ENCODE data around the gene ASCL2. TPM values are rescaled to one million over a fixed set of nuclear protein-coding genes. Genes with fewer than 3 reads are reported as not detected.

ASCL2 gene
- total RNA-seq, 1 donor from 2014 or later, result 0.54 TPM

DNA sequence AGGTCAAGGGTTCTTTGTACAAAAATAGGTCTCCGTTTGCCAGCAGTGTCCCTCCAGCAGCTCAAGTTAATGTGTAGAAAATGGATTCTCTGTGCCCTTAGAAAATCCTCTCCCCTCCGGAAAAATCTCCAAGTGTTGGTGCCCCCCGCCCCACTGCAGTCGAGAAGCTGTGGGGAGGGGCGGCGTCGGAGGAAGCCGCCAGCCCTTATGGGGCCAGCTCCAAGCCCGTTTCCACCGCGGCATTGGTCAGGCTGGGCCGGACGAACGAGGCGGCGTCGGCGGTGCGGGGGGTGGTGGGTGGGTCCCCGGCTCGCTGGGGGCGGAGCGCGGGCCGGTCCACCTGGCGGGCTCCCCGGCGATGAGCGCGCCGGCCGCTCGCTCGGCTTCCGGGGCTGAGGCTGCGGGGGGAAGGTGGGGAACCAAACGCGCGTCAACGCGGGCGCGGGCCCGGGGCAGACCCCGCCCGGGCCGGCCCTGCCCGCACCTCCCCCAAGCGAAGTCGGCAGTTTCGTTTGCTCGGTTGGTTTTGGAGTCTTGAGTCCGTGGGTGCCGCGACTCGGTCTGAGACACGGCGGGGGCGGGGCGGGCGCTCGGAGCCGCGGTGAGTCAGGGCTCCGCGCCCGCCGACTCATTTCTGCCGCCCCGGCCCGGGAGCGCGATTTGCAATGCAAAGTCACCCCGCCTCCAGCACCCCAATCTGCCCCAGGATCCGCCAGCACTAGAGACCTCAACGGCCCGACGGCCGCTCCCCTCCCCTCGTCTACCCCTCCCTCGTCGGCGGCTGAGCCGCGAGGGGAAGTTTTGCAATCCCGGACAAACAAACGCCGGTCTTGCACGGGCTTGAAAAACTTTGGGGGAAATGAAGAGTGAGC is 1.4 kb downstream of the ASCL2 start:
- no peaks in the 10 kb centered on the region for H3K36me3 Mint-ChIP-seq (ENCODE audit: low read depth)
- H3K9me3 Mint-ChIP-seq, result no peaks in the 10 kb centered on the region
- H3K4me3 Mint-ChIP-seq, result peak overlapping the region; percentile 62
- H3K27me3 Mint-ChIP-seq (ENCODE audit: insufficient read depth), result peaks cover 29% of the 10 kb centered on the region
- peaks cover 16% of the 10 kb centered on the region for H3K4me1 Mint-ChIP-seq (ENCODE audit: low read depth)
- H3K27ac Mint-ChIP-seq, result peak overlapping the region; percentile 70
- peak; percentile 50 for DNase-seq (ENCODE audit: low spot score)
- intact Hi-C loops (cut with micrococcal nuclease), result loop anchor here (1.0 to 5.0 kb wide), 5 partner anchors 108 to 616 kb away; partner anchors contain the start of genes CD81, CDKN1C, LSP1 and TSSC4

DNA sequence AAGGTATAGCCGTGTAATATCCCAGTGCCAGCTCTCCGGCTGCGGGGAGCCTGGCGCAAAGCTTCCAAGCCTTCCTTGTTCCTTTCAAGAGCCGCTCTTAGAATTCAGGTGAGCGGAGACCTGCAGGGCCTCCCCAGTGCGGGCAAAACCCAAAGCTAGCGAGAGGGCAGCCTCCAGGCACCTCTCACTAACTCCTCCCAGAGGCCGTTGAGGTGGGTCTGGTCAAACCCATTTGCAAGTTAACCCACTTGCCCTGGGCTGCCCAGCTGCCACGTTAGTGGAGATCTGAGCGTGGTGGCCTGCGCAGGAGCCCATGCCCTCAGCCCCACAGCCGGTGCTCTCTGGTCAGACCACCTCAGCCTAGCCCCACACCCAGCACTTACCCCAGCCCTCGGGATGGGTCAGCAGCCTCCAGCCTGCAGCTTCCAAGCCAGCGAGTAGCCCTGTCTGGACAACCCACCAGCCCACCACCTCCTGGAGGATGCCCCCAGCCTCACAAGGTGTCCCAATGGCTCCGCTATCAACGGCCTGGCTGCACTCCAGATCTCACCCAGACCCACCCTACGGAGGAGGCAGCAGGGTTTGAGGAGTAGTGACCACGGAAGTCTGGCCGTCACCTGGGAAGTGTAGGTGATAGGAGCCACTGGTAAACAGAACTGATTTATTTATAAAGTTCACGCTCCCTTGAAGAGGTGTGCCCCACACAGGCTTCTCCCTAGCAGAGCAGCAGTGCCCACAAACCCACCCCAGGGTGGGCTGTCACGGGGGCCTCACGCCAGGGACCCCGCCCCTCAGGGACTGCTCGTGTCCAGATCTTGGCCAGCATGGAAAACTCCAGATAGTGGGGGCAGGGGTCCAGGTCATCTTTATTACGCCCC is 2.3 kb downstream of the ASCL2 start:
- Mint-ChIP-seq H3K9me3 (no peaks in the 10 kb centered on the region), H3K27ac (peak overlapping the region; percentile 40), H3K4me1 (ENCODE audit: low read depth) (peaks cover 16% of the 10 kb centered on the region), H3K27me3 (ENCODE audit: insufficient read depth) (peaks cover 22% of the 10 kb centered on the region), H3K36me3 (ENCODE audit: low read depth) (no peaks in the 10 kb centered on the region), H3K4me3 (peak overlapping the region; percentile 62)
- intact Hi-C loops (cut with micrococcal nuclease), result loop anchor here (2.0 to 5.0 kb wide), 2 partner anchors 416 to 617 kb away; partner anchors contain the start of genes CDKN1C and LSP1
- DNase-seq (ENCODE audit: low spot score), result no peak

DNA sequence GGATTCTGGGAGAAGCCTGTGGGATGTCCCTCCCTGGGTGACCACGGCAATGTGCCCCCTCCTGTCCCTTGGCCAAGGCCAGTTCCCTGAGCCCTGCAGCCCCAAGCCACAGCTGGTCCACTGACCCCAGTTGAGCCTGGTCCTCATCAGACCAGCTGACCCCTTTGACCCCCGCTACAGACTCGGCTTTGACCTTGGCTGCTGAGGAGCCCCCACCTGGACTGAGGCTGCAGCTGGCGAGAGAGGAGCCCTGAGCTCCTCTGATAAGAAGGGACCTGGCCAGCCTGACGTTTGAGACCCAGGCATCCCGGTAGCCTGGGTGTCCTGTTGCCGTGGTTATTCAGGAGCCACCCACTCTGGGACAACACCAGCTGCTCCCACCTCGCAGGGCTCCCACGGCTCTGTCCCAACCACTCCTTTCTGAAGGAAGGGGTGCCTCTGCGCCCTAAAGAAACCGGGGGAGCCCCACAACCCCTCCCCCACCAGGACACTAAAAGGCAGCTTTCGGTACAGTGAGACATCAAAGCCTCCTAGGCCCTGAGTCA is 3.0 kb downstream of the ASCL2 start:
- Mint-ChIP-seq H3K27me3 (ENCODE audit: insufficient read depth) (peaks cover 15% of the 10 kb centered on the region), H3K4me3 (no peak overlapping the region), H3K4me1 (ENCODE audit: low read depth) (peaks cover 16% of the 10 kb centered on the region), H3K36me3 (ENCODE audit: low read depth) (no peaks in the 10 kb centered on the region), H3K27ac (no peak overlapping the region), H3K9me3 (no peaks in the 10 kb centered on the region)
- no peak for DNase-seq (ENCODE audit: low spot score)
- intact Hi-C loops (cut with micrococcal nuclease), result loop anchor here (5.0 kb wide), 1 partner anchor 415 kb away; the partner anchor contains the start of gene LSP1

DNA sequence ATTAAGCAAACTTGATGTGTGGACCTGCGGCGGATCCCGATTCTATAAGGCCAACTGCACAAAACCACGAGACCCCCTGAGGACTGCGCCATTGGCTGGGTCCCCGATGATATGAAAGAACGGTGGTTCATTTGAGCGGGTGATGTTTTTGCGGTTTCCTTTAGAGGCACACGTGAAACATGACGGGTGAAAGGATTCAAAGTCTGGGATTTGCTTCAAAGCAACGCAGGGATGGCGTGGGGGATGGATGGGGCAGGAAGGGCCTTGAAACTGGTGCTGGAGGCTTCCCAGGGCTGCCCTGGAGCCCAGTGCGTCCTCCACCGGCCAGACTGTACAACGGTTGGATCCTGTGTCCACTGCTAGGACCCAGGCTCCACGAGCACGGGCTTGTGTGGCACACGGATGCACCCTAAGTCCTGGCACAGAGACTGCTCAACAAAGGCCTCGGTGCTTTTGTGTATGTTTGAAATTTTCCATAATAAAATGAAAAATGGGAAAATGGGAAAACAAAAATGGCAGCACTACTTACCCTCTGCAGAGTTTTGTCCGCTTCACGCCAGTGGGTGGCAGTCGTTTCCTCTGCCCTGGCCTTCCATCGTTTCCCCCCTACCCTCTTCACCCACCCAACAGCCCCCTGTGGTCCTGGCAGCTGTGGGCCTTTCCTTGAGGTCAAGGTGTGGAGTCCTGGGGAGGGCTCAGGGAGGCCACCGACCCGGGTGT is 3.6 kb downstream of the ASCL2 start:
- Mint-ChIP-seq H3K4me1 (ENCODE audit: low read depth) (peaks cover 16% of the 10 kb centered on the region), H3K36me3 (ENCODE audit: low read depth) (no peaks in the 10 kb centered on the region), H3K4me3 (no peak overlapping the region), H3K9me3 (no peaks in the 10 kb centered on the region), H3K27ac (no peak overlapping the region), H3K27me3 (ENCODE audit: insufficient read depth) (peaks cover 11% of the 10 kb centered on the region)
- DNase-seq (ENCODE audit: low spot score), result no peak
- intact Hi-C loops (cut with micrococcal nuclease), result loop anchor here (5.0 kb wide), 1 partner anchor 414 kb away; the partner anchor contains the start of gene LSP1

DNA sequence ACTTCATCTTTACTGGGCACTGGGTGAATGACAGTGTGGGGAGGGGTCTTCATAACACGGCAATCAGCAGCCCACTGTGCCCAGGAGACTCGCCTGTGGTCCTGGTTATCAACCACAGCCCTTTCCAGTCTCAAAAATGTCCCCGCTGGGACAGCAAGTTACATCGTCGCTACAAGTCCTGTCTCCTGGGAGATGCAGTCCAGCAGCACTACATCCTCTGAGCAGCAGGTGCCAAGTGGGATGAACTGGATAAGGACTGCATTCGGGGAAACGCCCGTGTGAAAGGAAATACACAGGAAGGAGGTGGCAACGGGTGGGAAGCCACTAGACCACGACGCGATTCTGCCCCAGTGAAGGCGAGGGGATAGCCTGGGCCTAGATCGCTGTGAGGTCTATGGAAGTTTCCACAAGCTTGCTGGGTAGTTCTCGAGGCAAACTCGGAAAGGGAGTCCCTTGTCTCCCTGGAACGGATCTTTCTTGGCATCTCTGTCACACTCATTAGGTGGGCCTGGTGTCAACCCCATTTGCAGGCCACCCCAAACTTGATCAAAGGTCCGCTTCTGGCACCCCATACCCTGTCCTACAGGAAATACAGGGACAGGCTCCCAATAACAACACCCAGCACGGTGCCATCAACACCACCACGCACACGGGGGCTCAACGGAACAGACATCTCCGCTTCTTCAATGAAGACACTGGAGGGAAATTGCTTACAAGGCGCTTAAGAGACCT is 4.4 kb downstream of the ASCL2 start:
- intact Hi-C loops (cut with micrococcal nuclease), result loop anchor here (1.0 to 5.0 kb wide), 3 partner anchors 34 to 414 kb away; partner anchors contain the start of gene LSP1
- Mint-ChIP-seq H3K4me3 (peak overlapping the region; percentile 51), H3K36me3 (ENCODE audit: low read depth) (no peaks in the 10 kb centered on the region), H3K27ac (peak overlapping the region; percentile 27), H3K27me3 (ENCODE audit: insufficient read depth) (peaks cover 7% of the 10 kb centered on the region), H3K9me3 (no peaks in the 10 kb centered on the region), H3K4me1 (ENCODE audit: low read depth) (peaks cover 16% of the 10 kb centered on the region)
- no peak for DNase-seq (ENCODE audit: low spot score)

DNA sequence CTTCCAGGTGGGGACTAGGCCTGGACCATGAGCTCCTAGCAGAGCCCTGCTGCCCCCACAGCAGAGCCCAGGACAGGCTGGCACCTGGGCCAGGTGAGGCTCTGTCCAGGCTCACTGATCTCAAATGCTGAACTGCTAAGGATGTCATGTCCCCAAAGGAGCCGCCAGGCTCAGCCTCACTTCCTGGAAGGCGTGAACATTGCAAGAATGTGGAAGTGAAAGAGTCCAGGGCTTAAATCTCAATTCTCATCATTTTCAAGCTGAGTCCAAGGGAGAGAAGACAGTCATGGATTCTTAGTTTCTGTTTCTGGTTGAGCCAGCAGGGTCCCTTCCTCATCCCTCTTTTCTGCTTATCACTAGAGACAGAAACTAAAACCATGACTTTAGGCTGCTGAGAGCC is 5.0 kb downstream of the ASCL2 start:
- Mint-ChIP-seq H3K36me3 (ENCODE audit: low read depth) (no peaks in the 10 kb centered on the region), H3K27me3 (ENCODE audit: insufficient read depth) (peaks cover 4% of the 10 kb centered on the region), H3K4me1 (ENCODE audit: low read depth) (peaks cover 16% of the 10 kb centered on the region), H3K27ac (peak overlapping the region; percentile 27), H3K4me3 (peak overlapping the region; percentile 51), H3K9me3 (no peaks in the 10 kb centered on the region)
- intact Hi-C loops (cut with micrococcal nuclease), result loop anchor here (1.0 to 5.0 kb wide), 3 partner anchors 35 to 413 kb away; partner anchors contain the start of gene LSP1
- peak; percentile 21 for DNase-seq (ENCODE audit: low spot score)

DNA sequence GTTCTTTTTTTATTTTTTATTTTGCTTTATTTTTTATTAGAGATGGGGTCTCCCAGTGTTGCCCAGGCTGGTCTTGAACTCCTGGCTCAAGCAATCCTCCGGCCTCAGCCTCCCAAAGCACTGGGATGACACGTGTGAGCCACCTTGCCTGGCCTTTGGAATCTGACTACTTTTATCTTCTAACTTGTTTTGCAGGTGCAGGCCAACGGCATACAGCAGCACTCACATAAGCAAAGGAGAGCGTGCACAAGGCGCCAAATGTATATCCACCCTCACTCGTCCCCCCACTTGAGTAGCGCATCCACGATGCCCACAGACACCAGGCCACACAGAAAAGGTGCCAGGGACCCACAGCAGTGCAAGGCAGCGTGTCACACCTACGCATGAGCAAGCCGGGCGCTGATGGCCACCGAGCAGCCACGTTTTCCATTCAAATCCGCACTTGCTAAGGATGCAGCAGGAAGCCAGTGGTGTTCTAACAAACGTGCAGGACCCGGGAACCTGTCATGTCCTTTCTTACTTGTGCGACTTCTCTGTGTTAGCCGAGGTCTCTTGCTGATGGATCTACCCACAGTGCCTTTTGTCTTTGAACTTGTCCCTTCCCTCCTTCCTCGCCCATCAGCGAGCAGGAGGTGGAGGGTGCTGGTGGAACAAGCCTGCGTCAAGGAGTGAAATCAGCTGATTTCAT is 5.9 kb downstream of the ASCL2 start:
- Mint-ChIP-seq H3K27ac (no peak overlapping the region), H3K27me3 (ENCODE audit: insufficient read depth) (peaks cover 4% of the 10 kb centered on the region), H3K9me3 (no peaks in the 10 kb centered on the region), H3K4me1 (ENCODE audit: low read depth) (peaks cover 16% of the 10 kb centered on the region), H3K36me3 (ENCODE audit: low read depth) (no peaks in the 10 kb centered on the region), H3K4me3 (no peak overlapping the region)
- no peak for DNase-seq (ENCODE audit: low spot score)
- intact Hi-C loops (cut with micrococcal nuclease), result loop anchor here (1.0 to 5.0 kb wide), 3 partner anchors 36 to 412 kb away; partner anchors contain the start of gene LSP1

DNA sequence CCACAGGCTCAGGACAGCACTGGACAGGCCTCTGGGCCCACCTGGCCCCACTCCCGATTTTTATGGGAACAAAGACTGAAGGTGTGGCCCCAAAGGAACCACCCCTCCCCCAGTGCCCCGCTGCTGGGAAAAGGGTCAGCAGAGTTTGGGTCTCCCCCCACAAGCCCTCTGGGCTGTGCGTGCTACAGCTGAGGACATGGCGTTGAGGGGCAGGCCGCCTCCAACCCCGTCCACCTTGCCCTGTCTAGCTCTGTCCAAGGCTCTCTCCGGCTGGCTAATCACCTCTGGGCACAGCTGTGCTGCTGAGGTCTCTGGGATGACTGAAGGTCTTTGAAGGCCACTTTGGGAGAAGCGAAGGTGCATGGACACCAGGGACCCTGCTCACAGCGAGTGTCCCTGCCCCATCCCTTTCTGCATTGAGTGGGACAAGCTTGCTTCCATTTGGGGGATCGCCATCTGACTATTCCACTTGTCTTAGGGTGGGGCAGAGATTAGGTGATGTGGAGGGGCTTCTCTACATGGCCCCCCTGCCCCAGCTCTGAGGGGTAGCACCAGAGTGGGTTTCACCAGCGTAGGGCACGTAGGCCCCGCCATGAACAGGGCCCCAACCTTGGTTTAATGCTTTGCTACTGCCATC is 6.5 kb downstream of the ASCL2 start:
- intact Hi-C loops (cut with micrococcal nuclease), result no loop called here
- Mint-ChIP-seq H3K4me3 (no peak overlapping the region), H3K4me1 (ENCODE audit: low read depth) (peaks cover 16% of the 10 kb centered on the region), H3K36me3 (ENCODE audit: low read depth) (no peaks in the 10 kb centered on the region), H3K9me3 (no peaks in the 10 kb centered on the region), H3K27me3 (ENCODE audit: insufficient read depth) (peaks cover 4% of the 10 kb centered on the region), H3K27ac (no peak overlapping the region)
- no peak for DNase-seq (ENCODE audit: low spot score)

DNA sequence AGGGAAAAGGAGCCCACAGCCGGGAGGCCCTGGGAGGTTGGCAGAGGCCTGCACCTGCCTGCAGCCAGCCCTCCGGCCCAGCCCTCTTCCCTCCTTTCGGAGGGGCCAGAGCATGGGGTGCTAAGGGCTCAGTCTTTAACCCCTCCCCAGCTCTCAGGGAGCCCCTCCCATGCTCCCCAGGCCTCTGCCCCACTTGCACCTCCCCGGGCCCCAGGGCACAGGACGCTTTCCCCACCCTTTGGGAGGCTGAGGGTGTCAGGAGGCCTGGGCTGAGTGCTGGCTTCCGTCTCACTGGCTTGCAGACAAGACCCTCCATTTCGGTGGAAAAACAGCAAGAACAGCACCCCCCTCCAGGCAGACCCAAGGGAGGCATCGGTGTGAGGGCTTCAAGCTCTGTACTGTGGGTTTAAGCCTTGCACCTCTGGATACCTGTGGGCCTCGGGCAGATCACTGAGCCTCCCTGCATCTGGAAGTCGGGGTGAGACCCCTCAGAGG is 7.3 kb downstream of the ASCL2 start:
- H3K4me3 Mint-ChIP-seq, result no peak overlapping the region
- H3K9me3 Mint-ChIP-seq, result no peaks in the 10 kb centered on the region
- DNase-seq (ENCODE audit: low spot score), result no peak
- intact Hi-C loops (cut with micrococcal nuclease), result no loop called here
- no peak overlapping the region for H3K27ac Mint-ChIP-seq
- peaks cover 16% of the 10 kb centered on the region for H3K4me1 Mint-ChIP-seq (ENCODE audit: low read depth)
- no peaks in the 10 kb centered on the region for H3K36me3 Mint-ChIP-seq (ENCODE audit: low read depth)
- no peaks in the 10 kb centered on the region for H3K27me3 Mint-ChIP-seq (ENCODE audit: insufficient read depth)

DNA sequence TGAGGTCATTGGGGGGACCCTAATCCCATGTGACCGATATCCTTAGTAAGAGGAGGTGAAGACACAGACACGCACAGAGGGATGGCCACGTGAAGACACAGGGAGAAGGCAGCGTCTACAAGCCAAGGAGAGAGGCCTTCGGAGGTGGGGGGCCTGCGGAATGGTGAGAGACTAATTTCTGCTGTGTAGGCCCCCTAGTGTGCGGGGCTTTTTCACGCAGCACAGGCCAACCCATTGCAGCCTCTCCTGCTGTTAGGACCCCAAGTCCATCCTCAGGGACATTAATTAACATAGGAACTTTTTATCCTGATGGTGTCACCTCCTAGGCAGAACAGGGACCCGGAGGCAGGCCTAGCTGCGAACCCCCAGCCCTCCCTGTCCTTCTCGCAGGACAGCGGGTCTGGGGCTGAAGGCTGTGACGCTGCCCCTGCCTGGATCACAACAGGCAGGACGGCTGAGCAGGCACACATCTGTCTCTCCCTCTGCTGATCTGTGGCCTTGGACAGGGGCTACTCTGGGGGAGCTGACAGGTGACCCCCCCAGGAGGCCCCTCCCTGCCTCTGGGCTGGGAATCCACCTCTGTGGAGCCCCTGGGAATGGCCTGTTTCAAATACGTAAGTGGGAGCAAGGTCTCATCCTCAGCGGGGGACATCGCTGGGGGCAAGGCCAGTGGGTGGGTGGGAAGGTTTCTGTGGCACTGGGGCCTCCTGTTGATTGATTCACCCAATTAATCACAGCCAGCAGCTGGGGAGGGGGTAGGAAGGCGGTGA is 7.9 kb downstream of the ASCL2 start:
- H3K27me3 Mint-ChIP-seq (ENCODE audit: insufficient read depth), result no peaks in the 10 kb centered on the region
- no peaks in the 10 kb centered on the region for H3K9me3 Mint-ChIP-seq
- no peak overlapping the region for H3K4me3 Mint-ChIP-seq
- H3K36me3 Mint-ChIP-seq (ENCODE audit: low read depth), result no peaks in the 10 kb centered on the region
- no peak overlapping the region for H3K27ac Mint-ChIP-seq
- intact Hi-C loops (cut with micrococcal nuclease), result no loop called here
- no peak for DNase-seq (ENCODE audit: low spot score)
- peaks cover 16% of the 10 kb centered on the region for H3K4me1 Mint-ChIP-seq (ENCODE audit: low read depth)
